Activated CD4-positive, CD25-positive, alpha-beta regulatory T cell treated with anti-CD3 and anti-CD28 coated beads, Interleukin-2, amount 50 U/mL, for 16 hours (primary cell): Measurements from ENCODE around the gene ZNF513.
"Not testable (repeated sequence)": the region's sequence is repeated elsewhere in the genome, so short reads cannot be mapped to it uniquely, and the experiment has no call there.

Experiments
- DNase-seq: peaks from one replicate; pipeline ENCODE4 v3.0.0-alpha.2; 2020; ENCODE audit warnings: low read depth, low spot score

The ZNF513 gene

GRCh38 chr2:27380626-27381545 lies at the start of gene ZNF513:
Gene ZNF513 (minus strand): TSS chr2:27380734. CDS start chr2:27380526, 208 bp downstream.
- peak; percentile 77 for DNase-seq

- DNase-seq: peak; percentile 44
These were observed 48.5 kb upstream of the ZNF513 start for GRCh38 chr2:27428978-27429541.

- peak; percentile 81 for DNase-seq
These were observed 47.9 kb upstream of the ZNF513 start, which contains the start of gene NRBP1 for GRCh38 chr2:27428213-27428977. Gene NRBP1 (plus strand): TSS chr2:27428631. CDS start chr2:27433274, 4,643 bp downstream.

GRCh38 chr2:27427863-27428212 lies 47.3 kb upstream of the ZNF513 start:
- DNase-seq: no peak

GRCh38 chr2:27425039-27425438 lies 44.5 kb upstream of the ZNF513 start:
- DNase-seq: not testable (repeated sequence)

- no peak for DNase-seq
These were observed 42.4 kb upstream of the ZNF513 start for GRCh38 chr2:27422958-27423357.

- DNase-seq: no peak
These were observed 41.2 kb upstream of the ZNF513 start for GRCh38 chr2:27421660-27422250.

- DNase-seq: no peak
These were observed 40.5 kb upstream of the ZNF513 start for GRCh38 chr2:27420996-27421395.

GRCh38 chr2:27416151-27416550 lies 35.6 kb upstream of the ZNF513 start:
- no peak for DNase-seq

GRCh38 chr2:27412419-27413152 lies 32.1 kb upstream of the ZNF513 start:
- no peak for DNase-seq

GRCh38 chr2:27409321-27410073 lies 29.0 kb upstream of the ZNF513 start, which contains the start of gene PPM1G:
Gene PPM1G (minus strand): TSS chr2:27409591. CDS start chr2:27409422, 169 bp downstream.
- peak; percentile 91 for DNase-seq

- DNase-seq: no peak
These were observed 28.2 kb upstream of the ZNF513 start for GRCh38 chr2:27408601-27409320.

GRCh38 chr2:27407798-27408491 lies 27.4 kb upstream of the ZNF513 start:
- no peak for DNase-seq

- no peak for DNase-seq
These were observed 20.0 kb upstream of the ZNF513 start for GRCh38 chr2:27400348-27401135.

- no peak for DNase-seq
These were observed 18.4 kb upstream of the ZNF513 start for GRCh38 chr2:27398962-27399361.

- DNase-seq: no peak
These were observed 12.7 kb upstream of the ZNF513 start for GRCh38 chr2:27393225-27393624.

GRCh38 chr2:27390822-27391679 lies 10.5 kb upstream of the ZNF513 start:
- DNase-seq: no peak
